ENCODE results near the gene MAP1A.
"Not testable (repeated sequence)": the region's sequence is repeated elsewhere in the genome, so short reads cannot be mapped to it uniquely, and the experiment has no call there.

MAP1A gene

DNA sequence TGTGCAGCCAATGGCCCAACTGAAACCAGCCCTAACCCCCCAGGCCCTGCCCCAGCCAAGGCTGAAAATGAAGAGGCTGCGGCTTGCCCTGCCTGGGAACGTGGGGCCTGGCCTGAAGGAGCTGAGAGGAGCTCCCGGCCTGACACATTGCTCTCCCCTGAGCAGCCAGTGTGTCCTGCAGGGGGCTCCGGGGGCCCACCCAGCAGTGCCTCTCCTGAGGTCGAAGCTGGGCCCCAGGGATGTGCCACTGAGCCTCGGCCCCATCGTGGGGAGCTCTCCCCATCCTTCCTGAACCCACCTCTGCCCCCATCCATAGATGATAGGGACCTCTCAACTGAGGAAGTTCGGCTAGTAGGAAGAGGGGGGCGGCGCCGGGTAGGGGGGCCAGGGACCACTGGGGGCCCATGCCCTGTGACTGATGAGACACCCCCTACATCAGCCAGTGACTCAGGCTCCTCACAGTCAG lies 11.2 kb downstream of the MAP1A start:
- no peak overlapping the region for H3K4me3 ChIP-seq (ENCODE audit: low read depth, low read length)

DNA sequence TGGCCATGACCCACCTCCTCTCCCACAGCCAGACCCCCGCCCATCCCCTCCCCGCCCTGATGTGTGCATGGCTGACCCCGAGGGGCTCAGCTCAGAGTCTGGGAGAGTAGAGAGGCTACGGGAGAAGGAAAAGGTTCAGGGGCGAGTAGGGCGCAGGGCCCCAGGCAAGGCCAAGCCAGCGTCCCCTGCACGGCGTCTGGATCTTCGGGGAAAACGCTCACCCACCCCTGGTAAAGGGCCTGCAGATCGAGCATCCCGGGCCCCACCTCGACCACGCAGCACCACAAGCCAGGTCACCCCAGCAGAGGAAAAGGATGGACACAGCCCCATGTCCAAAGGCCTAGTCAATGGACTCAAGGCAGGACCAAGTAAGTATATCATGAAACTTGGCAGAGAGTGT lies 11.7 kb downstream of the MAP1A start:
- no peak overlapping the region for H3K4me3 ChIP-seq (ENCODE audit: low read depth, low read length)

DNA sequence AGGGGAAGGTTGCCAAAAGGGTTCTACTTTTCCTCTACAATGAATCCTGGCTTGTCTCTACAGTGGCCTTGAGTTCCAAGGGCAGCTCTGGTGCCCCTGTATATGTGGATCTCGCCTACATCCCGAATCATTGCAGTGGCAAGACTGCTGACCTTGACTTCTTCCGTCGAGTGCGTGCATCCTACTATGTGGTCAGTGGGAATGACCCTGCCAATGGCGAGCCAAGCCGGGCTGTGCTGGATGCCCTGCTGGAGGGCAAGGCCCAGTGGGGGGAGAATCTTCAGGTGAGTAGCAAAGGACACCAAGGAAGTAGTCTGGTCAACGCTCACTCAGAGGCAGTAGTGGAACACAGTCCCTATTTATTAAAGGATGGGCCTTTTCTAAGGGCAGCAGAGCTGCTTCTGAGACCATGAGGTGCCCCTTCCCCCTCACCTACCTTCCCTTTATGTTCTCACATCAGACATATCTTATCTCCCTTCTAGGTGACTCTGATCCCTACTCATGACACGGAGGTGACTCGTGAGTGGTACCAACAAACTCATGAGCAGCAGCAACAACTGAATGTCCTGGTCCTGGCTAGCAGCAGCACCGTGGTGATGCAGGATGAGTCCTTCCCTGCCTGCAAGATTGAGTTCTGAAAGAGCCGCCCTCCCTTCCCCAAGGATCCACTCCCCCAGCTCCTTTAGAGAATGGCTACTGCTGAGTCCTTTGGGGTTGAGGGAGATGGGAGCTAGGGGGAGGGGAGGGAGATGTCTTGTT lies 12.4 kb downstream of the MAP1A start:
- no peak overlapping the region for H3K4me3 ChIP-seq (ENCODE audit: low read depth, low read length)

DNA sequence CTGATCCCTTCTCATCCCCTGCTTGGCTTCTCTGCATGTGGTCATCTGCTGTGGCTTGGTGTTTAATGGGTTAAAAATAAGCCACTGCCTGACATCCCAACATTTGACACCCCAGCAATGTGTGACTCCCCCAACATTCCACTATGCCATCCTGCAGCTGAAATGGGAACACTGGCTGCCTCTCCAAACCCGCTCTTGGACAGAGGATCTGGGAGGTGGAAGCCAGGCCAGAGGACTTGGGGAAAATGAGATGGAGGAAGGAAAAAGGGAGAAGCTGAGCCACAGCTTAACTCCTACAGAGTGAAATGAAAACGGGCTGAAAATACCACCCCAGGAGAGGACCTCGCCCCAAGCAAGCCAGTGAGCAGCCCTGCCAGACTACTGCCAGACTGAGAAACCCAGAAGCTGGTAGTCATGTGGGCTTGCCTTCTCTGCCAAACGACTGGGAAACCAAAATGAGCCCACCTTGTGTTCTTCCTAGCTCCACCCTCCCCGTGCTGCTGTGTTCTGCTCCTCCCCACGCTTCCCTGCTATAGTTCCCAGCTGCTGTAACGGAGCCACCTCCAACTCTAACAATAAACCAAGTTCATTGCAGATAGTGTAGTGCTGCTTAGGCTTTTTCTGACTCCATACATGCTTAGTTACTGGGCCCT lies 13.7 kb downstream of the MAP1A start:
- no peak overlapping the region for H3K4me3 ChIP-seq (ENCODE audit: low read depth, low read length)

DNA sequence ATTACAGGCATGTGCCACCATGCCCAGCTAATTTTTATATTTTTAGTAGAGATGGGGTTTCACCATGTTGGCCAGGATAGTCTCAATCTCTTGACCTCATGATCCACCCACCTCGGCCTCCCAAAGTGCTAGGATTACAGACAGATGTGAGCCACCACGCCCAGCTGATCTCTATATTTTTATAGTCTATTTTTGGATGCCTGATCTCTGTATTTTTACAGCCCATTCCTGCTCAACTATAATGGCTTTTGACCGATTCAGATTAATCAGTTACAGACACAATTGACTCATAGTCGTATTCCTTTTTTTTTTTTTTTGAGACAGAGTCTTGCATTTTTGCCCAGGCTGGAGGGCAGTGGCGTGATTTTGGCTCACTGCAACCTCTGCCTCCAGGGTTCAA lies 15.4 kb downstream of the MAP1A start:
- not testable (repeated sequence) for H3K4me3 ChIP-seq (ENCODE audit: low read depth, low read length)

DNA sequence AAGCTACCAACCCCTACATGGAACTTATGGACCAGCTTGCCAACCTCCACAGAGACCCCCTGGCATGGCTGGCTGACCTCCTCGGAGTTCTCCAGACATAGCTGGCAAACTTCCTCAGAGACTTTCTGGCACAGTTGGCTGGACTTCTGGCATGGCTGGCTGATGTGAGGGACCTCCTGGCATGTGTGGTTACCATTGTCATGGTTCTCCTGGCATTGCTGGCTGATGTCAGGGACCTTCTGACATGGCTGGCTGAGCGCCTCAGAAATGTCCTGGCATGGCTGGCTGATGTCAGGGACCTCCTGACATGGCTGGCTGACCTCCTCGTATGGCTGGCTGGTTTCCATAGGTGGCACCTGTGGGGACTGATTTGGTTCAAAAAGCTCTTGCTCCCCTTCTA lies 17.5 kb downstream of the MAP1A start:
- no peak overlapping the region for H3K4me3 ChIP-seq (ENCODE audit: low read depth, low read length)

DNA sequence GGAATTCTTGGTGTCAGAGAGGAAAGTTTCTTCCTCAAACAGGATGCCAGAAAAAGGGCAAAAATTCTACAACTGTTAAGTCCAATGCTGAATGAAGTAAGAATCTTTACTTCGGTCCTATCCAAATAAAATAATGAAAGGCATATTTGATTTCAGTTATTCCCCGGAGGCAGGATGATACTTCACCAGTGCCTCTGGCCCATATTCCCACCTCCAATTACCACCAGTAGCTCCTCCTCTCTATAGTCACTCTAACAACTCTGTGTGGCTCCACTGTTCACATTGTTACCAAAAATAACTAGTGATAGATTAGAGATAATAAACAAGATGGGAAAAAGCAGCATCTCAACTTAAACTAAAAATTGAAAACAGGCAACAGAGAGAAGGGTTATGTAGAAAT lies 20.7 kb downstream of the MAP1A start:
- H3K4me3 ChIP-seq (ENCODE audit: low read depth, low read length) = no peak overlapping the region

DNA sequence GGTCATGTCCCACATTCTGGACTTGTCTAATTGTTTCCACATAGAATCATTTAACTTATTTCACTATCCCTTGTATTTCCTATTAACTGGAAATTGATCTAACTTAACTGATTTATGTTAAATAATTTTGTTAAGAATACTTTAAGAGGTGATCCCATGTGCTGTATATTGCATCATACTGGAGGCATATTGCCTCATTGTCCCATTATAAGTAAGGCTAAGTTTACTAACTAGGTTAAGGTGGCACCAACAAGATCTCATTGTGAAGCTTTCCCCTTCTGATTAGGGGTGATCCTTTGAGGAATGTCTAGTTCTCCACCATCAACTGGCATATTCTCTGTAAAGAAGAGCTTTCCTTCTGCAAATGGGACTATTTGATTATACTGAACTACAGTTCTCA lies 24.4 kb downstream of the MAP1A start:
- no peak overlapping the region for H3K4me3 ChIP-seq (ENCODE audit: low read depth, low read length)

DNA sequence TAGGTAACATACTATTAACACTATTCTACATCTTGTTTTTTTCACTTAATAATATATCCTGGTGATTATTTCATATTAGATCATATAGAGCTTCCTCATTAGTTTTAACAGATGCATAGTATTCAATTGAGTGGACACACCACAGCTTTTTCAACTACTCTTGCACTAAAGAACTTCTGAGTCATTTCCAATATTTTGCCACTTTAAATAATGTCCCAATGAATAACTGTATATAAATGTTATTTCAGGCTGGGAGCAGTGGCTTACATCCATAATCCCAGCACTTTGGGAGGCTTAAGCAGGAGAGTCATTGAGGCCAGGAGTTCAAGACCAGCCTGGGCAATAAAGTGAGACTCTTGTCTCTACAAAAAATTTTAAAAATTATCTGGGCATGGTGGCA lies 26.9 kb downstream of the MAP1A start:
- H3K4me3 ChIP-seq (ENCODE audit: low read depth, low read length) = no peak overlapping the region

DNA sequence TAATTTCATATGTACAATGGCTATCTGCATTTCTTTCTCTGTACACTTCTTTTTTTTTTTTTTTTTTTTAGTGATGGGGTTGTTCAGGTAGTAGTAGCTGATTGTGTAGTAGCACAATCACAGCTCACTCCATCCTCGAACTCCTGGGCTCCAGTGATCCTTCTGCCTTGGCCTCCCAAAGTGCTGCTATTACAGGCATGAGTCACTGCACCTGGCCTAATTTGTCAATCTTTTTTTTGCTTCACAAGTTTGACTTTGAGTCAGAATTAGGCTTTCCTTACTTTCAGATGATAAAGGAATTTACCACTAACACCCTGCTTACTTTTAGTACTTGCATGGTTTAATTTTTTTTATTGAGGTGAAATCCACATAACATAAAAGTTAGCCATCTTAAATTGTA lies 28.0 kb downstream of the MAP1A start:
- H3K4me3 ChIP-seq (ENCODE audit: low read depth, low read length) = no peak overlapping the region

DNA sequence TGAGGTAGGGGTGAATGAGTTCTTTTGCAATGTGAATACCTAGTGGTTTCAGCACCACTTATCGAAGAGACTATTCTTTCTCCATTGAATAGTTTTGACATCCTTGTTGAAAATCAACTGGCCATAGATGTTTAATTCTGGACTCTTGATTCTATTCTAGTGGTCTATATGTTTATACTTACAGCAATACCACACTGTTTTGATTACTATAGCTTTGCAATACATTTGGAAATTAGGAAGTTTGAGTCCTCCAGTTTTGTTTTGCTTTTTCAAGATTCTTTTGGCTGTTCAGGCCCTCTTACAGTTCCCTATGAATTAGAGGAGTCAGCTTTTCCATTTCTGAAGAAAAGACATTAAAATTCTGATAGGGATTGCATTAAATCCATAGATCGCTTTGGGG lies 30.1 kb downstream of the MAP1A start:
- no peak overlapping the region for H3K4me3 ChIP-seq (ENCODE audit: low read depth, low read length)

DNA sequence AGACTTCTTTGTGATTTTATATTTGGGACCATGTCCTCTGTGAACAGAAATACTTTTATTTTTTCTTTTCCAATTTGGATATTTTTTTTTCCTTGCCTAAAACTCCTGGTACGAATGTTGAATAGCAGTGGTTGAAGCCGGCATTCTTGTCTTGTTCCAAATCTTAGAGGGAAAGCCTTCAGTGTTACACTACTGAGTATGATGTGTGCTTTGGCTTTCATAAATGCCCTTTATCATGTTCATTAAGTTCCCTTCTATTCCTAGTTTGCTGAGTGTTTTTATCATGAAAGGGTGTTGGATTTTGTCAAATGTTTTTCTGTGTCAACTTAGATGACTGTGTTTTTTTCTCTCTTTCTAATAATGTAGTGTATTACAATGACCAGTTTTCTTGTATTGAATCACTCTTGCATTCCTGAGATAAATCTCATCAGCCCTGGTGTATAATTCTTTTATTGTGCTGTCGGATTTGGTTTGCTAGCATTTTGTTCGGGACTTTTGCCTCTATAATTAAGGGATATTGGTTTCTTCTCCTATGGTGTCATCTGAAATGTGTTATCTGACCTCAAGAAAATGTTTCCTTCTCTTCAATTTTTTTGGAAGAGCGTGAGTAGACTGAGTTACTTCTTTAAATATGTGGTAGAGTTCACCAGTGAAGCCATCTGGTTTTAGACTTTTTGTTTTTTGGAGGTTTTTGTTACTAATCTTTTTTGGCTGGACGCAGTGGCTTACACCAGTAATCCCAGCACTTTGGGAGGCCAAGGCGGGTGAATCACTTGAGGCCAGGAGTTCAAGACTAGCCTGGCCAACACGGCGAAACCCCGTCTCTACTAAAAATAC lies 33.3 kb downstream of the MAP1A start:
- no peak overlapping the region for H3K4me3 ChIP-seq (ENCODE audit: low read depth, low read length)

DNA sequence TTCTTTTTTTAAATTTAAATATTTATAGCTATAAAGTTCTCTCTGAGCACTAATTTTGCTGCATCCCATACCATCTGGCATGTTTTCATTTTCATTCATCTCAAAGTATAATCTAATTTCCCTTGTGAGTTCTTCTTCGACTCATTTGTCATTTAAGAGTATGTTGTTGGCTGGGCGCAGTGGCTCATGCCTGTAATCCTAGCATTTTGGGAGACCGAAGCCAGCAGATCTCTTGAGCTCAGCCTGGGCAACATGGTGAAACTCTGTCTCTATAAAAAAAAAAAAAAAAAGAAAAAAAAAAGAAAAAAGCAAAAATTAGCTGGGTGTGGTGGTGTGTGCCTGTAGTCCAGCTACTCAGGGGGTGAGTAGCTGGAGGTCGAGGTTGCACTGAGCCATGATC lies 34.8 kb downstream of the MAP1A start:
- H3K4me3 ChIP-seq (ENCODE audit: low read depth, low read length) = no peak overlapping the region

DNA sequence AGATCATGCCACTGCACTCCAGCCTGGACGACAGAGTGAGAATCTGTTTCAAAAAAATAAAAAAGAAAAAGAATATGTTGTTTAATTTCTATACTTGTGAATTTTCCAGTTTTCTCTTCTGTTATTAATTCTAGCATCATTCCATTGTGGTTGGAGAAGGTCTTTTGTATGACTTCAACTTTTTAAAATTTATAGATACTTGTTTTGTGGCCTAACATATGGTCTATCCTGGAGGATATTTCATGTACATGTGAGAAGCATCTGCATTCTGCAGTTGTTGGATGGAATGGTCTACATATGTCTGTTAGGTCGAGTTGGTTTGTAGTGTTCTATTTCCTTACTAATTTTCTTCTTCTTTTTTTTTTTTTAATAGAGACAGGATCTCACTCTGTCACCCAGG lies 35.6 kb downstream of the MAP1A start:
- no peak overlapping the region for H3K4me3 ChIP-seq (ENCODE audit: low read depth, low read length)

DNA sequence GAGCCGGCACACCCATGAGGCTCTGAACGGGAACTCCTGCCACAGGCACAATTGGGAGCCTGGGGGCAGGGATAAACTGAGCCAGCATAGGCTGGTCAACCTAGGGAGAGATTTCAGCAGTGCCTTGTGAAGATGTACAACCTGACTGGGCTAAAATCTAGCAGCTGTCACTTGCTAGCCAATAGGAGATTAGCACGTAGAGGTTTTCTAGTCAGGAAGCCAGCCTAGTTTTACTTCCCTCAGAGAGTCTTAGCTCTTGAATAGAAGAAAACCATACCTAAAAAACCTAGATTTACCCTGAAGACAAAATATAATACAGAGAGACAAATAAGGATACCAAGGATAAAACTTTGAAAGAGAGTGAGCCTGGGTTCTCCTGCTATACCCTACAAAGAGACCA lies 45.3 kb downstream of the MAP1A start:
- not testable (repeated sequence) for H3K4me3 ChIP-seq (ENCODE audit: low read depth, low read length)

DNA sequence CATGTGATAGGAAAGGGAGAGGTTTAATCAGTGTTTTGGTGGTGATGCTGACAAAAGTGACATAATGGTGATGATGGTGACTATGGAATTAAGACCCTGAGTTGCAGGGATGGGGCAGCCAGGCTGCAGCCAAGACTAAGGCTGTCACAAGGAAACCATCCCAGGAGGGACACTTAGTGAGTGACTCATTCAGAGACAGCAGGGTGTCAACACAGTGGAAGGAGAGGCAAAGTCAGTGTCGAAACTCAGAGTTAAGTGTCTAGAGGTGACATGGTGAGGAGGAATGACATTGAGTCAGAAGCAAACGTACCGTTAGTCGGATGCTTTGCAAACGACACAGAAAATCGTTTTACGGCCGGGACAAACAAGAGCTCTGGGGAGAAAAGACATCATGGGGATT lies 46.4 kb downstream of the MAP1A start:
- H3K4me3 ChIP-seq (ENCODE audit: low read depth, low read length) = not testable (repeated sequence)

DNA sequence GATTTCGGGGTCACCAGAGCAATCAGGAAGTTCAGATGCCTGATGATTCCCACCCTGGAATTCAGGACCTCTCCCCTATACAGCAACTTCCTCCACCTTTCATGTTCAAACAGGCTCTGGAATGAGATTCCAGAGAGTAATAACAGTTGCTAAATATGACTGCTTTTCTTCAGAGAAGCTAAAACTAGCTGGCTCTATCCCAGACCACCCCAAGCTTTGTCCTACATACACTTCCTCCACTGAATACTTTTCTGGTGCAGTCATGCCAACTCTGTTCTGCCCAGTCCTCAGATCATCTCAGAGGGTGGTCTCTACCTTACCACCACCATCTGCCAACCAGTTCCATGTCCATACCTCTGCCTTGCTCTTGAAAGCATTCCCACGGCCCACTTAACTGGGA lies 49.2 kb downstream of the MAP1A start:
- H3K4me3 ChIP-seq (ENCODE audit: low read depth, low read length) = not testable (repeated sequence)

DNA sequence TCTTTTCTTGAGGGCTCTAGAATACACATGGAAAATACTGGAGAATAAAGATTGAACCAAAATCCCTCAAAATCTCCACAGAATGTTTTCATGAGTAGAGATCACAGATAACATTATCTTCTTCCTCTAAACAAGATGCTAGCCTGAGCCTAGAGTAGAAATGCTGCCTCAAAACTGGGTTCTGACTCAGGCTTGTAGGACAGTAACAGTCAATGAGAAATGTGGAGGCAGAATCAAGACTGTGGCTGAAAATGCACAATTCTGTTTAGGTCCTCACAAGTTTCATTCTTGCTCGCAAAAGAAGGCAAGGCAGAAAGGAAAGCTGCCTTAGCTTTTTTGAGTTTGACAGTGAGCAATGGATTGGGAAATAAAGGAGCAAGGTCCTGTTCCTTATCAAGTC lies 57.2 kb downstream of the MAP1A start:
- not testable (repeated sequence) for H3K4me3 ChIP-seq (ENCODE audit: low read depth, low read length)
